K562 (cell line): ENCODE results near the gene PTPRF. TPM values are rescaled to one million over a fixed set of nuclear protein-coding genes. Genes with fewer than 3 reads are reported as not detected.
A peak's percentile ranks its signal among the peaks of the same experiment; 100 is the strongest.
"Not testable (repeated sequence)": the region's sequence is repeated elsewhere in the genome, so short reads cannot be mapped to it uniquely, and the experiment has no call there.

ENCODE experiments used
- ATAC-seq: fragments of 200-7000 bp; cut with Tn5 transposase; 3 replicates; pipeline ENCODE4 v1.9.1; 2020; ENCODE audit warnings: moderate library complexity
- BruUV-seq: library from RNA; stranded (reverse); fragments of 400-500 nt; replicated peaks from 2 replicates; lab custom pipeline; 2021; lab: Mats Ljungman, UMichigan
- CTCF ChIA-PET: fragments of 300-600 bp; formaldehyde crosslinking; extraction: SDS; loops from one replicate; lab custom pipeline; 2021; ENCODE audit warnings: low intra/inter-chr PET ratio; lab: Yijun Ruan, JAX
- POLR2A ChIA-PET: fragments of 300-600, 350-650 bp; sonication (Branson Sonifier 250); formaldehyde crosslinking; extraction: SDS; loops from one replicate; lab custom pipeline; 2021; ENCODE audit warnings: antibody characterized with exemption, inconsistent platforms; lab: Yijun Ruan, JAX
- DNase-seq, 4 experiments: peaks; one replicate each; pipeline versions ENCODE4 v3.0.0 to v3.0.0-alpha.2; 2011 to 2018; ENCODE audit warnings: low spot score in 3 of 4, mixed read lengths in 3 of 4; ENCODE audit errors: extremely low read depth in 1 of 4
- FAIRE-seq: peaks from 2 replicates; lab custom pipeline; 2011; peaks lifted over from hg19 to GRCh38; lab: Jason Lieb, UNC
- H2AFZ ChIP-seq: 2 replicates; pipeline ENCODE4 v1.6.0; 2011; ENCODE audit warnings: low read depth, low read length, control low read depth, inconsistent platforms
- H3K27ac ChIP-seq: fragments of 200-600 bp; 3 replicates; pipeline ENCODE4 v1.8.0; 2011; ENCODE audit warnings: low read depth, mild to moderate bottlenecking, control low read depth, inconsistent platforms, low read length, moderate library complexity, mixed read lengths; ENCODE audit errors: extremely low read depth
- H3K27me3 ChIP-seq, 2 experiments: fragments of 300-600 bp in 1 of 2; 2 replicates in 1 of 2; 3 replicates in 1 of 2; pipeline versions ENCODE4 v1.6.0 to v1.8.0; 2011; ENCODE audit warnings: inconsistent platforms in 2 of 2, low read length in 2 of 2, mild to moderate bottlenecking in 1 of 2, mixed read lengths in 1 of 2, moderate library complexity in 1 of 2; ENCODE audit not compliant: control insufficient read depth in 2 of 2, insufficient read depth in 2 of 2
- H3K36me3 ChIP-seq: fragments of 300-600 bp; 3 replicates; pipeline ENCODE4 v1.8.0; 2011; ENCODE audit warnings: mild to moderate bottlenecking, low read length, inconsistent platforms; ENCODE audit not compliant: control insufficient read depth, insufficient read depth
- H3K4me1 ChIP-seq, 2 experiments: fragments of 200-600 bp in 1 of 2; replicated peaks in 1 of 2; 2 replicates in 1 of 2; 3 replicates in 1 of 2; pipeline versions ENCODE4 v1.5.1 to v1.8.0; 2011; ENCODE audit warnings: inconsistent platforms in 2 of 2, low read length in 2 of 2, mild to moderate bottlenecking in 1 of 2, mixed read lengths in 1 of 2, moderate library complexity in 1 of 2; ENCODE audit not compliant: control insufficient read depth in 2 of 2, insufficient read depth in 2 of 2
- H3K4me2 ChIP-seq: 2 replicates; pipeline ENCODE4 v1.6.1; 2011; ENCODE audit warnings: low read length, control low read depth, inconsistent platforms, mixed read lengths; ENCODE audit not compliant: insufficient read depth
- H3K4me3 ChIP-seq: fragments of 200-600 bp; sonication (generic), shearing (Covaris generic); 2 replicates; pipeline ENCODE4 v1.5.1; 2016; ENCODE audit warnings: control low read depth, inconsistent platforms
- H3K79me2 ChIP-seq: fragments of 200-600 bp; 3 replicates; pipeline ENCODE4 v1.8.0; 2011; ENCODE audit warnings: low read length, inconsistent platforms; ENCODE audit not compliant: control insufficient read depth, insufficient read depth
- H3K9ac ChIP-seq, 2 experiments: 2 replicates each; pipeline versions ENCODE4 v1.6.0 to v1.6.1; 2011; ENCODE audit warnings: low read depth in 2 of 2, low read length in 2 of 2, control low read depth in 1 of 2, inconsistent platforms in 1 of 2, mild to moderate bottlenecking in 1 of 2, mixed read lengths in 1 of 2; ENCODE audit not compliant: insufficient read depth in 1 of 2
- H3K9me1 ChIP-seq: one replicate; pipeline ENCODE4 v1.6.0; 2011; ENCODE audit warnings: inconsistent platforms, mild to moderate bottlenecking, low read length, moderate library complexity; ENCODE audit not compliant: control insufficient read depth, insufficient read depth
- H3K9me3 ChIP-seq: replicated peaks from 2 replicates; pipeline ENCODE4 v1.5.1; 2011; ENCODE audit warnings: low read depth, low read length, inconsistent platforms; ENCODE audit not compliant: control insufficient read depth, insufficient read depth
- H4K20me1 ChIP-seq: replicated peaks from 2 replicates; pipeline ENCODE4 v1.6.1; 2011; ENCODE audit warnings: low read length, inconsistent platforms, mixed read lengths; ENCODE audit not compliant: control insufficient read depth, insufficient read depth
- BCOR ChIP-seq: fragments of 450-650 bp; IDR thresholded peaks from 2 replicates; pipeline ENCODE4 v1.6.1; 2016
- EHMT2 ChIP-seq: fragments of 450-650 bp; IDR thresholded peaks from 2 replicates; pipeline ENCODE4 v1.6.1; 2018; ENCODE audit warnings: antibody characterized with exemption
- RAD21 ChIP-seq, 2 experiments: fragments of 250-450 bp in 1 of 2; fragments of 450-650 bp in 1 of 2; sonication (Bioruptor Pico) in 1 of 2; formaldehyde crosslinking in 1 of 2; IDR thresholded peaks in 1 of 2; conservative IDR thresholded peaks in 1 of 2; 2 replicates each; pipeline versions ENCODE4 v1.4.0 to v1.8.0; 2020 to 2022; ENCODE audit warnings: mild to moderate bottlenecking in 2 of 2, moderate library complexity in 1 of 2
- WGBS: fragments of 100-300 bp; shearing (Covaris generic); methylation state at CpG from one replicate; pipeline ENCODE4 v1.1.6; 2016; ENCODE audit warnings: low coverage, mixed read lengths; ENCODE audit not compliant: insufficient coverage; ENCODE audit errors: missing lambda C conversion rate; 5-methylcytosine and 5-hydroxymethylcytosine counted together
- in situ Hi-C: fragments of 300-500 bp; cut with MboI; formaldehyde crosslinking; loops from 4 replicates; pipeline ENCODE4 v1.15.0; 2018; ENCODE audit warnings: inconsistent platforms, mixed read lengths
- intact Hi-C: fragments of 100-400 bp; cut with micrococcal nuclease; formaldehyde crosslinking; loops from 2 replicates; pipeline ENCODE4 v1.14.2; 2022
- polyA plus RNA-seq, 8 experiments: library from polyadenylated mRNA; depleted of rRNA in 4 of 8; stranded (reverse) in 5 of 8; unstranded in 3 of 8; fragments of >200 nt; fragmentation: Nextera tagmentation in 2 of 8; fragmentation: Illumina TruSeq in 1 of 8; extraction: Ambion mirVana in 2 of 8; extraction: Trizol in 1 of 8; gene quantifications; 2 replicates each; pipeline versions ENCODE4 v1.2.1 to v1.2.3, GENCODE V29; 2011 to 2014; ENCODE audit warnings: inconsistent platforms in 1 of 8, missing spikeins in 1 of 8
- total RNA-seq, 7 experiments: library from RNA; depleted of rRNA in 6 of 7; stranded (reverse); fragments of >200 nt in 6 of 7; fragmentation: Illumina TruSeq in 2 of 7; extraction: Trizol in 2 of 7; gene quantifications; 2 replicates each; pipeline versions ENCODE4 v1.2.1 to v1.2.3, GENCODE V29; 2011 to 2021; ENCODE audit warnings: low replicate concordance in 1 of 7

PTPRF gene
- total and polyA plus RNA-seq, 9 of the 15 experiments (the other 6 are each of a cell fraction or from before 2014, with no cell fraction given): 0.13 to 4.3 (median 1.1) TPM

DNA sequence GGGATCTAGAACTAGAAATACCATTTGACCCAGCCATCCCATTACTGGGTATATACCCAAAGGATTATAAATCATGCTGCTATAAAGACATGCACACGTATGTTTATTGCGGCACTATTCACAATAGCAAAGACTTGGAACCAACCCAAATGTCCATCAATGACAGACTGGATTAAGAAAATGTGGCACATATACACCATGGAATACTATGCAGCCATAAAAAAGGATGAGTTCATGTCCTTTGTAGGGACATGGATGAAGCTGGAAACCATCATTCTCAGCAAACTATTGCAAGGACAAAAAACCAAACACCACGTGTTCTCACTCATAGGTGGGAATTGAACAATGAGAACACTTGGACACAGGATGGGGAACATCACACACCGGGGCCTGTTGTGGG, 107.7 kb downstream of the PTPRF start:
- intact Hi-C loops, FAIRE-seq, H3K4me2 ChIP-seq, ATAC-seq, H3K27ac ChIP-seq, H3K4me1 ChIP-seq, H3K4me3 ChIP-seq, BruUV-seq, H4K20me1 ChIP-seq, H2AFZ ChIP-seq, H3K9me1 ChIP-seq, H3K9ac ChIP-seq, DNase-seq, in situ Hi-C loops, H3K9me3 ChIP-seq, H3K79me2 ChIP-seq, H3K36me3 ChIP-seq, CTCF ChIA-PET: not testable (repeated sequence)
- POLR2A ChIA-PET: interaction anchor here (3.1 kb wide), 1 partner anchor 12 kb away, joined by 21 read pairs; the partner anchor contains the start of gene KDM4A
- H3K27me3 ChIP-seq: peaks cover 31 to 48% of the 10 kb centered on the region in 2 experiments
- TF ChIP-seq BCOR: 0 out of 2 replicates have a peak, but pooled peaks have one; percentile 18
- 0% methylated on average over 1 of the region's 4 CpGs for WGBS

DNA sequence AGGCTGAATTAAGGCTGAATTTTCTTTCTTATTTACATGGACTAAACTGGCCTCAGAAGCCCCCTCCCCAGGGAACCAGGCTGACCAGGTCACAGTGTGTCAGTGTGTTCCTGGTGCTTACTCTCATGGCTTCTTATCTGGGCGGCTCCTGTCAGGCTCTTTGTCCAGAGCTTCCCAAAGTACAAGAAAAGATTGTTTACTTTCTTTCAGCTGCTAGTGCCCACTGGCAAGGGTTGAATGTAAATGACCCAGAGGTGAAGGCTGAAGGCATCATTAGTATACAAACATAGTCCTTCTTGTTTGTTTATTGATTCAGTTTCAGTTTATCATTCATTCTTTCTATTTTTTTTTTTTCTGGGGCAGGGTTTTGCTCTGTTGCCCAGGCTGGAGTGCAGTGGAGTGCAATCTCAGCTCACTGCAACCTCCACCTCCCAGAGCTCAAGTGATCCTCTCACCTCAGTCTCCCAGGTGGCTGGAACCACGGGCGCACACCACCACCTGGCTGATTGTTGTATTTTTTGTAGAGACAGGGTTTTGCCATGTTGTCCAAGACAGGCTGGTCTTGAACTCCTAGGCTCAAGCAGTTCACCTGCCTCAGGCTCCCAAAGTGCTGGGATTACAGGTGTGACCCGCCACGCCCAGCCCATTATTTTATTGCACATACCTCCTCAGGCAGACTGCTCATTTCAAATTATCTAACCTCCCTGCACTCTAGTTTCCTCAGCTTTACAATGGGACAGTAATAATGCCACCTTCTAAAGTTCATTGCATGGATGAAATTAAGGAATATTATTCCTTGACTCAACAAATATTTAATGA, 109.5 kb downstream of the PTPRF start:
- Histone ChIP-seq H3K36me3 (no peaks in the 10 kb centered on the region), H3K9me3 (no peaks in the 10 kb centered on the region), H3K4me3 (no peak overlapping the region), H3K27ac (no peak overlapping the region), H4K20me1 (no peaks in the 10 kb centered on the region), H3K27me3 (peaks cover 28 to 40% of the 10 kb centered on the region in 2 experiments), H3K79me2 (no peaks in the 10 kb centered on the region), H3K9ac (no peak overlapping the region), H3K9me1 (no peaks in the 10 kb centered on the region)
- intact Hi-C loops: no loop called here
- peak in 1 of 4 experiments; percentile 0 for DNase-seq
- no peak for FAIRE-seq
- BruUV-seq: no TSS peak
- CTCF ChIA-PET: interaction anchor here (0.7 to 1.3 kb wide), 2 partner anchors 111 to 112 kb away, joined by 3 read pairs; no protein-coding TSS in a partner anchor
- ATAC-seq: peak; percentile 47; the same call in 1 of the 3 replicates
- WGBS: 3% methylated on average over 5 of the region's 5 CpGs
- POLR2A ChIA-PET: interaction anchor here (1.2 kb wide), 1 partner anchor 10 kb away, joined by 6 read pairs; the partner anchor contains the start of gene KDM4A
- TF ChIP-seq RAD21 (CRISPR knock-in tag; conservative IDR thresholded peaks at IDR 0.05 in 1 of 2, IDR thresholded peaks at IDR 0.05 in 1 of 2) (peak in 1 of 2 experiments; percentile 21; a peak in 2 of 4 replicates), EHMT2 (no peak)
- TF ChIP-seq, all 486 proteins: peak for 1
- in situ Hi-C loops: no loop called here
- Histone ChIP-seq H3K4me1 (no peaks in the 10 kb centered on the region), H3K4me2 (no peak overlapping the region), H2AFZ (no peak overlapping the region)
